Hepatic stellate cell (primary cell): ENCODE results near the gene RAPGEFL1.
"Not testable (repeated sequence)": the region's sequence is repeated elsewhere in the genome, so short reads cannot be mapped to it uniquely, and the experiment has no call there.

Experiments
- DNase-seq: peaks from one replicate; pipeline ENCODE4 v3.0.0; 2011; ENCODE audit warnings: low spot score

The RAPGEFL1 gene, protein sequence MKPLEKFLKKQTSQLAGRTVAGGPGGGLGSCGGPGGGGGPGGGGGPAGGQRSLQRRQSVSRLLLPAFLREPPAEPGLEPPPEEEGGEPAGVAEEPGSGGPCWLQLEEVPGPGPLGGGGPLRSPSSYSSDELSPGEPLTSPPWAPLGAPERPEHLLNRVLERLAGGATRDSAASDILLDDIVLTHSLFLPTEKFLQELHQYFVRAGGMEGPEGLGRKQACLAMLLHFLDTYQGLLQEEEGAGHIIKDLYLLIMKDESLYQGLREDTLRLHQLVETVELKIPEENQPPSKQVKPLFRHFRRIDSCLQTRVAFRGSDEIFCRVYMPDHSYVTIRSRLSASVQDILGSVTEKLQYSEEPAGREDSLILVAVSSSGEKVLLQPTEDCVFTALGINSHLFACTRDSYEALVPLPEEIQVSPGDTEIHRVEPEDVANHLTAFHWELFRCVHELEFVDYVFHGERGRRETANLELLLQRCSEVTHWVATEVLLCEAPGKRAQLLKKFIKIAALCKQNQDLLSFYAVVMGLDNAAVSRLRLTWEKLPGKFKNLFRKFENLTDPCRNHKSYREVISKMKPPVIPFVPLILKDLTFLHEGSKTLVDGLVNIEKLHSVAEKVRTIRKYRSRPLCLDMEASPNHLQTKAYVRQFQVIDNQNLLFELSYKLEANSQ

DNA sequence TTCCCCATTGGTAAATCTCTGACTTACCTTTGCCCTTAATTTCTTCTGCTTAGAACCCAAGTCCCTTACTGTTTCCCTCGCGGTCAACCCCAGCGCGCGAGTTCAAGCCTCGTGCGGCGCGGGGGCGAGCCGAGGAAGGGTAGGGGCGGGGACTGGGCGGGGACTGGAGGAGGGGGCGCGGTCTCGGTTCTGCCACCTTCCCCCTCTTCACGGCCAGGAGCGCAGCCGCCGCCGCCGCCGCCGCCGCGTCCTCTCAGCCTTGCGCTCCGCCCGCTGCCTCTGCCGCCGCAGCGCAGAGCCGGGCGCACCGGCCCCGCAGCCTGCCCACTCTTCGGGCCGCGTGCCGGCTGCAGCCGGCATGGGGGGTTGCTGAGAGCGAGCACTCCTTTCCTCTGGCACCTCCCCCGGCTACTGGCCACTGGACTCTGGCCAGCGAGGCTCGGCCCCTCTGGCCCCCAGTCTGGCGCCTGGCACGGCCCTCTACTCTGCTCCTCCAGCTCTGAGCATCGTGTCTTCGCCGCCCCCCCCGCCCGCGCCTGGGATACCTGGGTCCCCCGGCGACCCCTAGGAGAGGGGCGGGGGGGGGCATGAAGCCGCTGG is at the start of gene RAPGEFL1:
TSS of gene RAPGEFL1 (plus strand) at position 196 of the 600 bp plus-strand sequence. CDS start at position 588, 392 bp downstream.
- DNase-seq: peak; percentile 73

DNA sequence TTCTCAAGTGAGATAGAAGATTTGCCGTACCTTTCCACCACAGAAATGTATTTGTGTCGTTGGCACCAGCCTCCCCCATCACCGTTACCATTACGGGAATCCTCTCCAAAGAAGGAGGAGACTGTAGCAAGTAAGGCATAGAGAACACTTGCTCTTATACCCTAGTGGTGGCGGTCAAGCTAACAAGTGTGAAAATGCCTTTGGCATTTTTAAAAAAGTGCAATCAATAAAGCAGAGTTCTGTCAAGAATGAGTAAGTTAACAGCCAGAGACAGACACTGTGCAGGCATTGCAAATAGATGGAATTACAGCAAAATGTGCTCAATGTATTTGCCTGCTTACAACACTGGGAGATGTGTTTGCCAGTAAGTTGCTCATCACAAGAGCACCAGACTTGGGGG is 47.8 kb upstream of the RAPGEFL1 start:
- no peak for DNase-seq

DNA sequence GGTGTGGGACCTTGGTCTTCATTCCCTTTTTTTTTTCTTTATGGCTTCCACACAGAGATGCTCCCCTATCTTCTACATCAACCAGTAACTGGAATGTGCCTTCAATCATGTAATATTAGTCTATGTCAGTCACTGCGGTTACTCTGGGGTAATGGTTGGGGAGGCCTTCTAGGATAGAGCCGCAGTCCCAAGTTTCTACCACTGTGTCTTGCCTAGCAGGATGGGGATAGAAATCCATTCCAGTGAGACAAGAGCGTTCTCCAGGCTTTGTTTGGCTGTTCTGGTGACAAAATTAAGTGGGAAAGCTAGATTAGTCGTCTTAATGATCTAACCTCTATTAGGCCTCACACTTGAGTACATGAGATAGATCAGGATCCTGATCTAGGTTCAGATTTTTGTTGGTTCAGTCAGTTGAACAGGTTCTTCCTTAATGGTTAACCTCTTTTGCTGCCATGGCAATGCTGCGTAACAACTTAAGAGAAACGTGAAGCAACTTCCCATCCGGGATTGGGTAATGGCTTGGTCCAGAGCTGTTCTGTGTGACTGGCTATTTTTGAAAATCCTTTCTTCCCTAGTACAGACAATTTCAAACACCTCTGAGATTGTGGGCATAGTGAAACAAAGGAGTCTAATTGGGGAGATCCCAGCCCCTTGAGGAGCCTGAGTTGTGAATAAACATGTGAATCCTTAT is 46.8 kb upstream of the RAPGEFL1 start:
- DNase-seq: no peak

DNA sequence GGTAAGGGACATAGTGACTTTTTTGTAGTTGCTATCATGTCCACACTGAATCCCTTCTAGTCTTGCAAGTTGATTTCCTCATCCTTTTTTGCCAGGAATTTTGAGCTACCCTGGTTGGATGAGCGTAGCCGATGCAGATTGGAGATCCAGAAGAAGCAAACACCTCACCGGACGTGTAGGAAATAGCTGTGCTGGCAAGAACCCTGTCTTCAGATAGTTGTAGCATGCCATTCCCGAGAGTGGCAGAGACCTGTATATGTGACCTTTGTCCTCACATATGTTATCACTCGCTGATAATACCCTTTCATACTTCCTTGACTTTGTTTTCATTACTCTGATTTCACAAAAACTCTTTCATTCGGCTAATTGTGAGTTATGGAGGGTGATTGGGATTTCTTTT is 43.1 kb upstream of the RAPGEFL1 start:
- DNase-seq: no peak

DNA sequence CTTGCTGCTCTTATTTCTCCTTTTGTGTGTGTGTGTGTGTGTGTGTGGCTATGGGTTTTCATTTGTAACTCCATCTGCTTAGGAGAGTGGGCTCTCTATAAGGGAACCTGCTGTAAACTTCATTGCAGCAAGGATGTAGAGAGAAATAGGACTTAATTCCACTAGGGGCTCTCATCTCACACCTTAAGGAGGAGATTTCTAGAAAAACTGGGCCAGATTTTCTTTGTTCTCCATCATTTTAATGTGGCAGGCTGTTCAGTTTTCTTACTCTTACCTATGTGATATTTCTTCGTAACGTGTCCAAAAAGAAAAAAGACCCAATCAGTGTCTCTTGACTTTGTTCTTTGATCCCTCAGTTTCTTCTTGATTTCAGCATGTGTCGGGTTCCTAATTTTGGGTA is 41.5 kb upstream of the RAPGEFL1 start:
- DNase-seq: no peak

DNA sequence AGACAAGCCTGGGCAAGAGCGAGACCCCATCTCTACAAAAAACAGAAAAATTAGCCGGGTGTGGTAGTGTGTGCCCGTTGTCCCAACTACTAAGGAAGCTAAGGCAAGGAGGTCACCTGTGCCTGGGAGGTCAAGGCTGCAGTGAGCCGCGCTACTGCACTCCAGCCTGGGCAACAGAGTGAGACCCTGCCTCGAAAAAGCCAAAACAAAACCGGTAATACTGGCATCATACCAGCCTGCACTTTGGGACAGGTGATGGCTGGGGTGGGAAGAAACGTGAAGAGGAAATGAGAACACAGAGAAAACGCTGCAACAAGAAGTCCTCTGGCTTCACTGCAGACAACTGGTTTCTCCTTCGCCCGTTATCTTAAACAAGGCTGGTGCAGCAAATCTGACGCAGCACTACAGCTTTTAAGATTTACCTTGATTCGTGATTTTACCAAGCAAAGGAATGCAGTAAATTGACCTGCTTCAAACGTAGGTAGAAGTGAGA is 37.7 kb upstream of the RAPGEFL1 start:
- DNase-seq: no peak

DNA sequence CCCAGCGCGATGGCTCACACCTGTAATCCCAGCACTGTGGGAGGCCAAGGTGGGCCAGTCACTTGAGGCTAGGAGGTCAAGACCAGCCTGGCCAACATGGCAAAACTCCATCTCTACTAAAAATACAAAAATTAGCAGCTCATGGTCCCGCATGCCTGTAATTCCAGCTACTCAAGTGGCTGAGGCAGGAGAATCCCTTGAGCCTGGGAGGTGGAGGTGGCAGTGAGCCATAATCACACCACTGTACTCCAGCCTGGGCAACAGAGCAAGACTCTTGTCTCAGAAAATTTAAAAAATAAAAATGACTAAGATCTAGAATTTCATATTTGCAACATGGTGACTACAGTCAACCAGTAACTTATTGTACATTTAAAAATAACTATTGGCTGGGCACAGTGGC is 34.1 kb upstream of the RAPGEFL1 start:
- not testable (repeated sequence) for DNase-seq

DNA sequence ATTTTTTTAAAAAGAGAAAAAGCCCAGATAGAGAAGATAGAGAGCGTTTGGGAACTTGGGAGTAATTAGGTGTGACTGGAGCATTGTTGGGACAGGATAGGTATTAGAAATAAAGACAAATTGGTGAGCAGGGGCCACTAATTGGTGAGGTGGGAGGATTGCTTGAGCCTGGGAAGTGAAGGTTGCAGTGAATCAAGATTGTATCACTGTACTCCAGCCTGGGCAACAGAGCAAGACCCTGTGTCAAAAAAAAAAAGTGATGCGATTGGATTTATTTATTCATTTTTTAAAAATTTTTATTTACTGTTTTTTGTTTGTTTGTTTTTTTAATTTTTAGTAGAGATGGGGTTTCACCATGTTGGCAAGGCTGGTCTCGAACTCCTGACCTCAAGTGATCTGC is 31.8 kb upstream of the RAPGEFL1 start:
- DNase-seq: no peak

DNA sequence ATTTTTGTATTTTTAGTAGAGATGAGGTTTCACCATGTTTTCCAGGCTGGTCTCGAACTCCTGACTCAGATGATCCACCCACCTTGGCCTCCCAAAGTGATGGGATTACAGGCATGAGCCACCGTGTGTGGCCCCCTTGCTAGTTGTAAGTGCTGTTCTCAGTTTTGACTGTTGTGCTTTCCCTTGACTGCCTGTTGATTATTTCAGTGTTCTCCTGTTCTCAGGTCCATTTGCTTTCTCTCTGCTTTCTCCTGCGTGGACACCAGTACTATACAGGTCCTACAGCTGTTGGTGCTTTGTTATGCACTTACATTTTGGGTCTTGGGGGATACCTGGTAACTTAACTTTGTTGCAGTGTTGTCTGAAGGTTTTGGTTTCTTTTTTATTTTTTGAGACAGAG is 28.7 kb upstream of the RAPGEFL1 start:
- no peak for DNase-seq

DNA sequence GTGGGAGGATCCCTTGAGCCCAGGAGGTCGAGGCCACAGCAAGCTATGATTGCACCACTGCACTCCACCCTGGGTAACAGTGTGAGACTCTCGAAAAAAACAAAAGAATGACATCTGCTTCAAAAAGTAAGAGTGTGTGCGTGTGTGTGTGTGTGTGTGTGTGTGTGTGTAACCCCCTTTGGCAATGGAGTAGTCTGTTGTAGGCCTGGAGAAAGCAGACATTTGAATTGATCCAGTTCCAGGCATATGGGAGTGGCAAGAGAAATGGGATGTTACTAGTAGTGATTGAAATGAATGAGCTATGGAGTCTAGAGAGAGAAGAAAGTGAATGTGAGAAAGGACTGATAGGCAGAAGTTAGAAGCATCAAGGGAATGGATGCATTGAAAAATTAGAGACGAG is 27.0 kb upstream of the RAPGEFL1 start:
- no peak for DNase-seq

DNA sequence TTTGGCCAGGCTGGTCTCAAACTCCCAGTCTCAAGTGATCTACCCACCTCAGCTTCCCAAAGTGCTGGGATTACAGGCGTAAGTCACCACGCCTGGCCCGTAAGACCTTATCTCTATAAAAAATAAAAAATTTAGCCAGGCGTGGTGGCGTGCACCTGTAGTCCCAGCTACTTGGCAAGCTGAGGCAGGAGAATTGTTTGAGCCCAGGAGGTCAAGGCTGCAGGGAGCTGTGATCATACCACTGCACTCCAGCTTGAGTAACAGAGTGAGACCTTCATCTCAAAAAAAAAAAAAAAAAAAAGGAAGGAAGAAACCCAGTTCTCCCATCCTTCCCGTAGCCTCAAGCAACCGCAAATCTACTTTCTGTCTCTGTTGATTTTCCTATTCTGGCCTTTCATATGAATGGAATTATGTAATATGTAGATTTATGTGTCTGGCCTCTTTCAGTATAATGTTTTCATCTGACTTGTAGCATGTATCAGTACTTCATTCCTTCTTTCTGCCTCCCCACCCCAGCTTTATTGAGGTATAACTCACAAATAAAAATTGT is 25.8 kb upstream of the RAPGEFL1 start:
- DNase-seq: no peak

DNA sequence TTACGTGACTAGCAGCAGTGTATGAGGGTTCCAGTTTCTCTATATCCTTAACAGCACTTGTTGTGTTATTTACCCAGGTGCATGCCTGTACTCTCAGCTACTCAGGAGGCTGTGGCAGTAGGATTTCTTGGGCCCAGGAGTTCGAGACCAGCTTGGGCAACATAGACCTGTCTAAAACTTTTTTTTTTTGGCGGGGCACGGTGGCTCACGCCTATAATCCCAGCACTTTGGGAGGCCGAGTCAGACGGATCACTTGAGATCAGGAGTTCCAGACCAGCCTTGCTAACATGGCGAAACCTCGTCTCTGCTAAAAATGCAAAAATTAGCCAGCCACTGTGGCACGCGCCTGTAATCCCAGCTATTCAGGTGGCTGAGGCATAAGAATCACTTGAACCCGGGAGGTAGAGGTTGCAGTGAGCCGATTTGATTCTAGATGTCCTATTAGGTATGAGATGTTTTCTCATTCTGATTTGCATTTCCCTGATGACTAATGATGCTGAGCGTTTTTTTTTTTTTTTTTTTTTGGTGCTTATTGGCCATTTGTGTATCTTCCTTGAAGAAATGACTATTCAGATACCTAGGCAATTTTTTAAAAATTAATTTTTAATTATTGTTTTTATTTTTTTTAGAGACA is 23.6 kb upstream of the RAPGEFL1 start:
- no peak for DNase-seq

DNA sequence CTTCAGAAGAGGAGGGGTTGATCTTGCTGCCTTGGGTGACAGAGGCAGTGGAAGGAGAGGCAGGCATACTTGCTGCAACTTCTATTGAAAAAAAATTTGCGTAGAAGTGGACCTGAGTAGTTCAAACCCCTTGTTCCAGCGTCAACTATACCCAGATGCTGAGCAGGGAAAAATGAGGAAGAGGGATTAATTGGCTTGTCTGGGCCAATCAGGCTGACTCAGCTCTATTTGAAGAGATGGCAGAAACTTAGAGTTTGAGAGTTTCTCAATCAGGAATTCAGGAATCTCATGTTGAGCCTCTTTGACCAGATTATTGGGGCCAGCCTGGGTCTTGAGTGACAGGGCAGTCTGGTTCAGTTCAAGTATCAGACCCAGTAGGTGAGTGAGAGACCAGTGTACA is 19.3 kb upstream of the RAPGEFL1 start:
- no peak for DNase-seq

DNA sequence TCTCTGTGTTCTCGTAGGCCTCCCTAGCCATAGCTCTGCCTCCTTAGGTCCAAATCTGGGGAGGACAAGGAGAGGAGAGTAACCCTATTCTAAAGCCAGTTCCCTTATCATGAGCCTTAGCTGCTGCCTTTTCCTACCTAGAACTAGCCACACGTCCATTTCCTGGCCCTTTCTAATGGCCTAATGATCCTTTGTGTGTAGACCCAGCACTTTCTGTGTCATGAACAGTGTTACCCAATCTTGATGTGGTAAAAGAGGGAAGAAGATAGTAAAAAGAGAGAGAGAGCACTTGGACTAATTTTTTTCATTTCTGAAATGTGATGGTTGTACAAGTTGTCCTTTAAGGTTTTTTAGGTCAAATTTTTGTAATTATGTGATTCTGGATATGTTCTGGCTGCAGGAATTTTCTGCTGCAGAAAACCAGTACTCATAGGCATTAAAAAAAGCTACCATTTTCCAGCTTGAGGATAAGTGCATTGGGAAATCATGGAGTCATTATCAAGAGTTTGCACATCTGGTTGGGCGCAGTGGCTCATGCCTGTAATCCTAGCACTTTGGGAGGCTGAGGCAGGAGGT is 18.7 kb upstream of the RAPGEFL1 start:
- DNase-seq: no peak

DNA sequence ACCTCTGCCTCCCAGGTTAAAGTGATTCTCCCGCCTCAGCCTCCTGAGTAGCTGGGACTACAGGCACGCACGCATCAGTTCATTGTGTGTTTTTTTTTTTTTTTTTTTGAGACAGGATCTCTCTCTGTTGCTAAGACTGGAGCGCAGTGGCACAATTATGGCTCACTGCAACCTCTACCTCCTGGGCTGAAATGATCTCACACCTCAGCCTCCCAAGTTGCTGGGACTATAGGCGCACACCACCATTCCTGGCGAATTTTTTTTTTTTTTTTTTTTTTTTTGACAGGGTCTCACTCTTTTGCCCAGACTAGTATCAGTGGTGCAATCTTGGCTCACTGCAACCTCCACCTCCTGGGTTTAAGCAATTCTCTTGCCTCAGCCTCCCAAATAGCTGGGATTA is 17.8 kb upstream of the RAPGEFL1 start:
- DNase-seq: no peak

DNA sequence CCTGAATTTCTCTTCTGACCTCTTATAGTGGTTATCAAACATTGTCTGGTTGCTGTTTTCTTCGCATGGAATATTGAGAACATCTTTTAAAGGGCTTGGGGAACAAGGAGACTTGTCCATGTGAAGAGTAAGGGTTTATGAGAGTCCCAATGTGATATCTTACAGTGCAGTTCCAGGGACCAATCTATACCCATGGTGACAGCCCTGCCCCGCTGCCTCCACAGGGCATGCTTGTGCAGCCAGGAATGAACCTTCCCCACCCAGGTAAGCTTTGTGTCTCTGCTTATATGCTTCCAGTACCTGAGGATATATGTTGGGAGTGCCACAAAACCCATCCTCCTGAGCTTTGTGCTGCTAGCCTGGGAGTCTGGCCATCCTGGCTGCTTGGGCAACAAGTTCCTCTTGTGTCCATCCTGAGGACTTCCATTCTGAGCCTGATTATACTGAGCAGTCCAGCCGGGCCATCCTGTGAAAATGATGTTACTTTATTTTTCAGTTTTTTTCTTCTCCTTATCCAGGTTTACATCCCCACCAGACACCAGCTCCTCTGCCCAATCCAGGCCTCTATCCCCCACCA is 9.5 kb upstream of the RAPGEFL1 start:
- DNase-seq: no peak

DNA sequence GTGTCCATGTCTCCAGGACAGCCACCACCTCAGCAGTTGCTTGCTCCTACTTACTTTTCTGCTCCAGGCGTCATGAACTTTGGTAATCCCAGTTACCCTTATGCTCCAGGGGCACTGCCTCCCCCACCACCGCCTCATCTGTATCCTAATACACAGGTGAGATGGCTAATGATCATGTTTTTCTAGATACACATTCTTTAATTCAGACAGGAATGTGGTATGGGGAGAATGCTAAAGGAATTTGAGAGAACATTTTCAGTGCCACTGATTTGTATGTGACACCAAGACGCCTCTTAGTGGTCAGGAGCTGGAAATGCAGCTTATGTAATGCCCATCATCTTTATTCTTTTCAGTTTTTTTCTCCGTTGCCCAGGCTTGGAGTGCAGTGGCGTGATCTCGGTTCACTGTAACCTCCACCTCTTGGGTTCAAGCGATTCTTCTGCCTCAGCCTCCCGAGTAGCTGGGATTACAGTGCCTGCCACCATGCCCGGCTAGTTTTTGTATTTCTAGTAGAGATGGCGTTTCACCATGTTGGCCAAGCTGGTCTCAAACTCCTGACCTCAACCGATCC is 8.9 kb upstream of the RAPGEFL1 start:
- DNase-seq: peak; percentile 71

DNA sequence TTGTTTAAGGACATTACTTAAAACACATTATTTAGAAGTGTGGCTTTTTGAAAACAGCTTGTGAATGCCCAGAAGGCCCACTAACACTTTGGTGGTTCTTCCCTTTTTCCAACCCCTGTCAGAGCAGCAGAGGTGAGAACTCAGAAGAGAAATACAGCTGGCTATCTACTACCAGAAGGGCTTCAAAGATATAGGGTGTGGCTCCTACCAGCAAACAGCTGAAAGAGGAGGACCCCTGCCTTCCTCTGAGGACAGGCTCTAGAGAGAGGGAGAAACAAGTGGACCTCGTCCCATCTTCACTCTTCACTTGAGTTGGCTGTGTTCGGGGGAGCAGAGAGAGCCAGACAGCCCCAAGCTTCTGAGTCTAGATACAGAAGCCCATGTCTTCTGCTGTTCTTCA is 6.9 kb upstream of the RAPGEFL1 start:
- no peak for DNase-seq

DNA sequence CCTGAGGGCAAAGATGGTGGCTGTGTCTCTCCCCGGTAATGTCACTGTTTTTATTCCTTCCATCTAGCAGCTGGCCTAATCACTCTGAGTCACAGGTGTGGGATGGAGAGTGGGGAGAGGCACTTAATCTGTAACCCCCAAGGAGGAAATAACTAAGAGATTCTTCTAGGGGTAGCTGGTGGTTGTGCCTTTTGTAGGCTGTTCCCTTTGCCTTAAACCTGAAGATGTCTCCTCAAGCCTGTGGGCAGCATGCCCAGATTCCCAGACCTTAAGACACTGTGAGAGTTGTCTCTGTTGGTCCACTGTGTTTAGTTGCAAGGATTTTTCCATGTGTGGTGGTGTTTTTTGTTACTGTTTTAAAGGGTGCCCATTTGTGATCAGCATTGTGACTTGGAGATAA is 5.5 kb upstream of the RAPGEFL1 start:
- no peak for DNase-seq

DNA sequence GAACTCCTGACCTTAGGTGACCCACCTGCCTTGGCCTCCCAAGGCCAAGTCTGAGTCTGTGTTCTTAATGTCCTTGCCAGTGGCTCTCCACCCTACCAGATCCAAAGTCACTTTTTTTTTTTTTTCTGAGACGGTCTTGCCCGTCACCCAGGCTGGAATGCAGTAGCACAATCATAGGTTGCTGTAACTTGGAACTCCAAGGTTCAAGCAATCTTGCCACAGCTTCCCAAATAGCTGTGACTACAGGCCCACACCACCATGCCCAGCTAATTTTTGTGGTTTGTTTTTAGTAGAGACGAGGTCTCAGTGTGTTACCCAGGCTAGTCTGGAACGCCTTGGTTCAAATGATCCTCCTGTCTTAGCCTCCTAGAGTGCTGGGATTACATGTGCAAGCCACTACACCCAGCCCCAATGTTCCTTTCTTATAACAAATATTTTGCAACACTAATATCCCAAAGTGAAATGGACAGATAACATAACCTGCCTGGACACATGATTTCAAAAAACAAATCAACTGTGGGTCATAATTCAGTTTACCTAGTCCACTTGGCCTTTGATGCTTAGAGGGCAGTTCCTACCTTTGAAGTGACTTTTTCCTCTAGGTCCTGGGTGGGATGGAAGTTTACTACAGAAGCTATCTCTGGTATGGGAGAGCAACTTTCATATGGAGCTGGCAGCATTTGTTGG is 4.0 kb upstream of the RAPGEFL1 start:
- no peak for DNase-seq
